OCI-LY7 (cell line): ENCODE data around the gene AKR1E2. TPM values are rescaled to one million over a fixed set of nuclear protein-coding genes. Genes with fewer than 3 reads are reported as not detected.

Source experiments
- BruUV-seq: library from RNA; stranded (reverse); fragments of 400-500 nt; replicated peaks from 2 replicates; lab custom pipeline; 2021; lab: Mats Ljungman, UMichigan
- CTCF ChIA-PET: fragments of 300-600 bp; sonication (Branson Sonifier 250); formaldehyde crosslinking; loops from one replicate; lab custom pipeline; 2022; ENCODE audit warnings: antibody characterized with exemption; ENCODE audit not compliant: unreplicated experiment; lab: Charles Lee
- POLR2A ChIA-PET: fragments of 300-600 bp; sonication (Branson Sonifier 250); formaldehyde crosslinking; loops from one replicate; lab custom pipeline; 2022; ENCODE audit warnings: antibody characterized with exemption; lab: Charles Lee
- DNase-seq: peaks from one replicate; pipeline ENCODE4 v3.0.0-alpha.2; 2015; ENCODE audit warnings: low spot score
- H2AFZ ChIP-seq: fragments of 200-600 bp; sonication (generic), shearing (Covaris generic); 2 replicates; pipeline ENCODE4 v1.6.1; 2014; ENCODE audit warnings: mild to moderate bottlenecking, antibody characterized with exemption, low read length, moderate library complexity
- H3K27ac ChIP-seq: fragments of 200-600 bp; sonication (generic); 2 replicates; pipeline ENCODE4 v1.5.1; 2014; ENCODE audit warnings: mixed run types, low read depth, mild to moderate bottlenecking, moderate library complexity, low read length, inconsistent platforms; ENCODE audit not compliant: poor library complexity, severe bottlenecking
- H3K36me3 ChIP-seq: fragments of 200-600 bp; sonication (generic); 2 replicates; pipeline ENCODE4 v1.6.1; 2014; ENCODE audit warnings: mild to moderate bottlenecking, antibody characterized with exemption, low read length, moderate library complexity, mixed read lengths; ENCODE audit not compliant: insufficient read depth
- H3K4me1 ChIP-seq: fragments of 200-600 bp; sonication (generic); 2 replicates; pipeline ENCODE4 v1.5.1; 2014; ENCODE audit warnings: mild to moderate bottlenecking, low read length; ENCODE audit not compliant: insufficient read depth, poor library complexity, severe bottlenecking
- H3K4me2 ChIP-seq: fragments of 200-600 bp; sonication (generic); 2 replicates; pipeline ENCODE4 v1.6.1; 2014; ENCODE audit warnings: mild to moderate bottlenecking, low read length
- H3K4me3 ChIP-seq: fragments of 200-600 bp; sonication (generic); 2 replicates; pipeline ENCODE4 v1.5.1; 2014; ENCODE audit warnings: mild to moderate bottlenecking, low read depth, low read length; ENCODE audit not compliant: poor library complexity, severe bottlenecking
- H3K79me2 ChIP-seq: fragments of 200-600 bp; sonication (generic); 2 replicates; pipeline ENCODE4 v1.6.1; 2016; ENCODE audit warnings: low read depth, mild to moderate bottlenecking, low read length, moderate library complexity, mixed read lengths; ENCODE audit not compliant: insufficient read depth
- H3K9me2 ChIP-seq: fragments of 200-600 bp; sonication (generic); 2 replicates; pipeline ENCODE4 v1.6.1; 2016; ENCODE audit warnings: mild to moderate bottlenecking, low read length, mixed read lengths; ENCODE audit not compliant: insufficient read depth
- H3K9me3 ChIP-seq: fragments of 200-600 bp; sonication (generic); 2 replicates; pipeline ENCODE4 v1.6.1; 2014; ENCODE audit warnings: mild to moderate bottlenecking, mixed run types, low read length, mixed read lengths
- H4K20me1 ChIP-seq: fragments of 200-600 bp; sonication (generic); 2 replicates; pipeline ENCODE4 v1.6.1; 2014; ENCODE audit warnings: mild to moderate bottlenecking, antibody characterized with exemption, low read length, moderate library complexity, mixed read lengths; ENCODE audit not compliant: insufficient read depth
- EZH2phosphoT487 ChIP-seq: fragments of 200-600 bp; sonication (generic); IDR thresholded peaks from 2 replicates; pipeline ENCODE4 v1.6.1; 2018; ENCODE audit warnings: low read depth, borderline replicate concordance, mild to moderate bottlenecking, mixed run types, antibody characterized with exemption, low read length, moderate library complexity, mixed read lengths
- intact Hi-C: fragments of 100-400 bp; cut with micrococcal nuclease; formaldehyde crosslinking; loops from one replicate; pipeline ENCODE4 v1.10.0; 2022; ENCODE audit not compliant: unreplicated experiment
- total RNA-seq, 2 experiments: library from RNA; depleted of rRNA in 1 of 2; stranded (reverse); fragments of >200 nt in 1 of 2; shearing (Covaris generic) in 1 of 2; gene quantifications; 2 replicates each; pipeline ENCODE4 v1.2.3, GENCODE V29; 2014 to 2022
- TF ChIP-seq, protein P1 (sequence below): fragments of 200-600 bp; sonication (generic); conservative IDR thresholded peaks from 2 replicates; pipeline ENCODE4 v1.5.1; 2014; ENCODE audit warnings: mild to moderate bottlenecking, antibody characterized with exemption, low read length, moderate library complexity, mixed read lengths

AKR1E2 gene
- total RNA-seq, 2 experiments from 2014 or later = not detected

DNA sequence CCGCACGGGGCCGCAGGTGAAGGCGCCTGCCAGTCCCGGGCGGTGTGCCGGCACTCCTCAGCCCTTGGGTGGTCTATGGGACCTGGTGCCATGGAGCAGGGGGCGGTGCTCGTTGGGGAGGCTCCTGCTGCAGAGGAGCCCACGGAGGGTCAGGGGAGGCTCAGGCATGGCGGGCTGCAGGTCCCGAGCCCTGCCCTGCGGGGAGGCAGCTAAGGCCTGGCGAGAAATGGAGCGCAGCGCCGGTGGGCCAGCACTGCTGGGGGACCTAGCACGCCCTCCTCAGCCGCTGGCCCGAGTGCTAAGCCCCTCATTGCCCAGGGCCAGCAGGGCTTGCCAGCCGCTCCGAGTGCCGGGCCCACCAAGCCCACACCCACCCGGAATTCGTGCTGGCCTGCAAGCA, 18.9 kb downstream of the AKR1E2 start:
- Histone ChIP-seq H4K20me1 (no peaks in the 10 kb centered on the region), H3K4me1 (no peaks in the 10 kb centered on the region), H3K9me3 (no peaks in the 10 kb centered on the region), H3K27ac (no peak overlapping the region), H3K4me2 (no peak overlapping the region), H3K36me3 (no peaks in the 10 kb centered on the region), H3K4me3 (no peak overlapping the region), H3K79me2 (no peaks in the 10 kb centered on the region), H3K9me2 (no peaks in the 10 kb centered on the region), H2AFZ (no peak overlapping the region)
- ChIA-PET POLR2A (no interaction called here), CTCF (no interaction called here)
- TF ChIP-seq, protein P1, sequence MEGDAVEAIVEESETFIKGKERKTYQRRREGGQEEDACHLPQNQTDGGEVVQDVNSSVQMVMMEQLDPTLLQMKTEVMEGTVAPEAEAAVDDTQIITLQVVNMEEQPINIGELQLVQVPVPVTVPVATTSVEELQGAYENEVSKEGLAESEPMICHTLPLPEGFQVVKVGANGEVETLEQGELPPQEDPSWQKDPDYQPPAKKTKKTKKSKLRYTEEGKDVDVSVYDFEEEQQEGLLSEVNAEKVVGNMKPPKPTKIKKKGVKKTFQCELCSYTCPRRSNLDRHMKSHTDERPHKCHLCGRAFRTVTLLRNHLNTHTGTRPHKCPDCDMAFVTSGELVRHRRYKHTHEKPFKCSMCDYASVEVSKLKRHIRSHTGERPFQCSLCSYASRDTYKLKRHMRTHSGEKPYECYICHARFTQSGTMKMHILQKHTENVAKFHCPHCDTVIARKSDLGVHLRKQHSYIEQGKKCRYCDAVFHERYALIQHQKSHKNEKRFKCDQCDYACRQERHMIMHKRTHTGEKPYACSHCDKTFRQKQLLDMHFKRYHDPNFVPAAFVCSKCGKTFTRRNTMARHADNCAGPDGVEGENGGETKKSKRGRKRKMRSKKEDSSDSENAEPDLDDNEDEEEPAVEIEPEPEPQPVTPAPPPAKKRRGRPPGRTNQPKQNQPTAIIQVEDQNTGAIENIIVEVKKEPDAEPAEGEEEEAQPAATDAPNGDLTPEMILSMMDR = no peak
- TF ChIP-seq EZH2phosphoT487 = no peak
- intact Hi-C loops = loop anchor here (5.0 kb wide), 2 partner anchors 437 to 537 kb away; no protein-coding TSS in a partner anchor
- no peak for DNase-seq
- BruUV-seq = no TSS peak

DNA sequence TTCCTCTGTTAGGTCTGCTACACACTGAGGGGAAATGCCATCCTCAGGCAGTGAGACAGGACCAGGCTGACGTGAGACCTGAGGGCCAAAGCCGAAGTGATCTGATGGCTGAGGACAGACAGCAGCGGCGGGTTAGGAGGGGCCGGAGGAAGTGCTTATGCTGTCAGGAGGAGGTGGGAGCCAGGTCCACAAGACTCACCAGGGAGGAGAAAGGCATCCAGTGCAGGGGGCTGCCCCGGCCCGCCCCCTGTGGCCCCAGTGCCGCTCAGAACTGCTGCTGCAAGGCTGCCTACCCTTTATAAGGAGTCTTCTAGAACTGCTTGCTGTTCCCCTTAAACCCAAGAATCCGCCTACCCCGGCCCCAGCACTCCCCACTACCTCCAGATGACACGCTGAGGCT, 19.8 kb downstream of the AKR1E2 start:
- Histone ChIP-seq H3K36me3 (no peaks in the 10 kb centered on the region), H3K9me3 (no peaks in the 10 kb centered on the region), H3K9me2 (no peaks in the 10 kb centered on the region), H3K79me2 (no peaks in the 10 kb centered on the region), H3K4me1 (no peaks in the 10 kb centered on the region), H3K27ac (no peak overlapping the region), H2AFZ (no peak overlapping the region), H4K20me1 (no peaks in the 10 kb centered on the region), H3K4me3 (no peak overlapping the region), H3K4me2 (no peak overlapping the region)
- no peak for DNase-seq
- CTCF ChIA-PET = no interaction called here
- POLR2A ChIA-PET = no interaction called here
- TF ChIP-seq, protein P1 = no peak
- no peak for TF ChIP-seq EZH2phosphoT487
- intact Hi-C loops = loop anchor here (5.0 kb wide), 2 partner anchors 437 to 537 kb away; no protein-coding TSS in a partner anchor
- no TSS peak for BruUV-seq

- Histone ChIP-seq H3K9me3 (no peaks in the 10 kb centered on the region), H3K27ac (no peak overlapping the region), H3K4me1 (no peaks in the 10 kb centered on the region), H3K4me2 (no peak overlapping the region), H4K20me1 (no peaks in the 10 kb centered on the region), H2AFZ (no peak overlapping the region), H3K9me2 (no peaks in the 10 kb centered on the region), H3K4me3 (no peak overlapping the region), H3K79me2 (no peaks in the 10 kb centered on the region), H3K36me3 (no peaks in the 10 kb centered on the region)
- intact Hi-C loops = loop anchor here (5.0 kb wide), 2 partner anchors 436 to 536 kb away; no protein-coding TSS in a partner anchor
- TF ChIP-seq EZH2phosphoT487 = no peak
- TF ChIP-seq, protein P1 = no peak
- CTCF ChIA-PET = no interaction called here
- POLR2A ChIA-PET = no interaction called here
- no peak for DNase-seq
- no TSS peak for BruUV-seq
Observed at GRCh38 chr10:4846775-4847174, 20.8 kb downstream of the AKR1E2 start.
